GM12878 (cell line): ENCODE data around the gene KRTAP5-2. TPM values are rescaled to one million over a fixed set of nuclear protein-coding genes. Genes with fewer than 3 reads are reported as not detected.

Experiments used
- ATAC-seq: fragments of 200-7000 bp; cut with Tn5 transposase; 3 replicates; pipeline ENCODE4 v1.9.1; 2020; ENCODE audit warnings: mild to moderate bottlenecking, moderate library complexity
- BruUV-seq: library from RNA; stranded (reverse); fragments of 400-500 nt; replicated peaks from 2 replicates; lab custom pipeline; 2021; lab: Mats Ljungman, UMichigan
- CTCF ChIA-PET: fragments of 300-600 bp; sonication (Branson Sonifier 250); formaldehyde crosslinking; extraction: SDS; loops from one replicate; lab custom pipeline; 2021; ENCODE audit warnings: inconsistent platforms; lab: Yijun Ruan, JAX
- POLR2A ChIA-PET: fragments of 350-600 bp; formaldehyde crosslinking; extraction: SDS; loops from one replicate; lab custom pipeline; 2021; ENCODE audit warnings: inconsistent platforms; lab: Charles Lee
- RAD21 ChIA-PET: fragments of 300-600 bp; sonication (Branson Sonifier 250); formaldehyde crosslinking; loops from one replicate; lab custom pipeline; 2023; ENCODE audit warnings: antibody characterized with exemption; ENCODE audit not compliant: unreplicated experiment; lab: Charles Lee
- SMC1A ChIA-PET: fragments of 300-600 bp; sonication (Branson Sonifier 250); formaldehyde crosslinking; loops from one replicate; lab custom pipeline; 2023; ENCODE audit not compliant: unreplicated experiment, uncharacterized antibody; lab: Charles Lee
- DNase-seq: peaks from one replicate; pipeline ENCODE4 v3.0.0-alpha.2; 2011; ENCODE audit warnings: low read depth, low spot score
- FAIRE-seq: peaks from 3 replicates; lab custom pipeline; 2011; peaks lifted over from hg19 to GRCh38; lab: Jason Lieb, UNC
- H2AFZ ChIP-seq: 2 replicates; pipeline ENCODE4 v1.6.0; 2011; ENCODE audit warnings: low read depth, low read length, control low read depth; ENCODE audit not compliant: control insufficient read depth
- H3K27ac ChIP-seq: 2 replicates; pipeline ENCODE4 v1.5.1; 2011; ENCODE audit warnings: control low read depth; ENCODE audit not compliant: control insufficient read depth, insufficient read depth
- H3K27me3 ChIP-seq, 2 experiments: replicated peaks in 1 of 2; 2 replicates each; pipeline versions ENCODE4 v1.6.0 to v1.6.1; 2011; ENCODE audit warnings: low read length in 1 of 2; ENCODE audit not compliant: control insufficient read depth in 2 of 2, insufficient read depth in 2 of 2
- H3K36me3 ChIP-seq, 2 experiments: 2 replicates each; pipeline ENCODE4 v1.5.1; 2011; ENCODE audit warnings: low read length in 1 of 2; ENCODE audit not compliant: control insufficient read depth in 2 of 2, insufficient read depth in 2 of 2
- H3K4me1 ChIP-seq: 2 replicates; pipeline ENCODE4 v1.6.1; 2011; ENCODE audit warnings: mild to moderate bottlenecking, low read length, moderate library complexity, mixed read lengths; ENCODE audit not compliant: control insufficient read depth, insufficient read depth
- H3K4me2 ChIP-seq: 2 replicates; pipeline ENCODE4 v1.6.0; 2011; ENCODE audit warnings: control low read depth; ENCODE audit not compliant: control insufficient read depth, insufficient read depth
- H3K4me3 ChIP-seq: fragments of 200-600 bp; sonication (generic); 2 replicates; pipeline ENCODE4 v1.5.1; 2016
- H3K79me2 ChIP-seq: 2 replicates; pipeline ENCODE4 v1.6.0; 2011; ENCODE audit warnings: low read length; ENCODE audit not compliant: control insufficient read depth, insufficient read depth
- H3K9ac ChIP-seq: 2 replicates; pipeline ENCODE4 v1.8.0; 2011; ENCODE audit warnings: low read length, control low read depth, mixed read lengths; ENCODE audit not compliant: control insufficient read depth, insufficient read depth
- H3K9me3 ChIP-seq: replicated peaks from 3 replicates; pipeline ENCODE4 v1.5.1; 2011; ENCODE audit warnings: mild to moderate bottlenecking, low read length; ENCODE audit not compliant: control insufficient read depth, insufficient read depth
- H4K20me1 ChIP-seq: 2 replicates; pipeline ENCODE4 v1.6.0; 2011; ENCODE audit not compliant: control insufficient read depth, insufficient read depth
- E2F8 ChIP-seq: fragments of 450-650 bp; IDR thresholded peaks from 2 replicates; pipeline ENCODE4 v1.6.1; 2018; ENCODE audit warnings: mild to moderate bottlenecking, low read depth, moderate library complexity; ENCODE audit not compliant: partially characterized antibody
- GABPA ChIP-seq: IDR thresholded peaks from 2 replicates; pipeline ENCODE4 v1.6.1; 2014; ENCODE audit warnings: antibody characterized with exemption, low read depth, mild to moderate bottlenecking, inconsistent platforms
- MYB ChIP-seq: fragments of 150-350 bp; IDR thresholded peaks from 2 replicates; pipeline ENCODE4 v1.6.1; 2014; ENCODE audit warnings: mild to moderate bottlenecking, low read depth, low read length, borderline replicate concordance
- ZNF687 ChIP-seq: fragments of 450-650 bp; IDR thresholded peaks from 2 replicates; pipeline ENCODE4 v1.6.1; 2017; ENCODE audit warnings: mild to moderate bottlenecking, moderate library complexity
- WGBS: methylation state at CpG from one replicate; pipeline ENCODE4 v1.1.6; 2016; ENCODE audit warnings: low lambda C conversion rate; ENCODE audit not compliant: insufficient replicate concordance, insufficient coverage; ENCODE audit errors: missing lambda C conversion rate; 5-methylcytosine and 5-hydroxymethylcytosine counted together
- in situ Hi-C: fragments of 300-500 bp; cut with MboI; formaldehyde crosslinking; loops from 9 replicates; pipeline ENCODE4 v1.14.3; 2018; ENCODE audit warnings: mixed read lengths
- intact Hi-C: fragments of 100-400 bp; cut with micrococcal nuclease; formaldehyde crosslinking; loops from one replicate; pipeline ENCODE4 v1.14.2; 2022; ENCODE audit not compliant: unreplicated experiment
- polyA plus RNA-seq, 11 experiments: library from polyadenylated mRNA; depleted of rRNA in 4 of 11; unstranded in 6 of 11; stranded (reverse) in 5 of 11; fragments of >200 nt; fragmentation: Nextera tagmentation in 4 of 11; fragmentation: Illumina TruSeq in 1 of 11; extraction: Ambion mirVana in 4 of 11; extraction: Trizol in 1 of 11; gene quantifications; 1 replicate in 1 of 11; 2 replicates in 10 of 11; pipeline versions ENCODE4 v1.2.1 to v1.2.3, GENCODE V29; 2011 to 2016; ENCODE audit warnings: inconsistent platforms in 2 of 11, missing spikeins in 2 of 11, low read depth in 1 of 11
- total RNA-seq, 4 experiments: library from RNA; depleted of rRNA in 3 of 4; stranded (reverse); fragments of >200 nt in 3 of 4; fragmentation: Illumina TruSeq in 1 of 4; extraction: Trizol in 1 of 4; gene quantifications; 2 replicates each; pipeline versions ENCODE4 v1.2.1 to v1.2.3, GENCODE V29; 2013 to 2021

KRTAP5-2 gene
- total and polyA plus RNA-seq, 10 of the 15 experiments (the other 5 are each of a cell fraction or from before 2014, with no cell fraction given) = not detected

- Histone ChIP-seq H3K4me2 (no peak overlapping the region), H3K9ac (no peak overlapping the region), H3K4me1 (no peaks in the 10 kb centered on the region), H3K4me3 (no peak overlapping the region), H3K36me3 (no peaks in the 10 kb centered on the region), H3K27me3 (peaks cover 0 to 10% of the 10 kb centered on the region in 2 experiments; a peak in 3 of 4 replicates), H4K20me1 (no peaks in the 10 kb centered on the region), H2AFZ (no peak overlapping the region), H3K9me3 (peaks cover 4% of the 10 kb centered on the region; the same call in 1 of the 3 replicates), H3K79me2 (no peaks in the 10 kb centered on the region), H3K27ac (no peak overlapping the region)
- DNase-seq = no peak
- ATAC-seq = no peak
- no TSS peak for BruUV-seq
- intact Hi-C loops = loop anchor here (2.0 to 10.0 kb wide), 4 partner anchors 122 to 460 kb away; partner anchors contain the start of gene TOLLIP
- FAIRE-seq = no peak
- ChIA-PET CTCF (interaction anchor here (0.6 to 2.4 kb wide), 36 partner anchors 8 to 459 kb away, joined by 3 to 20 read pairs (median 4); partner anchors contain the start of gene KRTAP5-5), SMC1A (interaction anchor here (0.5 to 2.0 kb wide), 14 partner anchors 26 to 459 kb away, joined by 3 to 8 read pairs (median 3); no protein-coding TSS in a partner anchor), POLR2A (no interaction called here), RAD21 (interaction anchor here (0.6 to 2.5 kb wide), 17 partner anchors 9 to 461 kb away, joined by 3 to 23 read pairs (median 4); no protein-coding TSS in a partner anchor)
- WGBS = 25% methylated on average over 7 of the region's 7 CpGs
- in situ Hi-C loops = no loop called here
- no peak for TF ChIP-seq ZNF687
- TF ChIP-seq MYB = no peak
- no peak for TF ChIP-seq GABPA
- no peak for TF ChIP-seq E2F8
Observed at GRCh38 chr11:1574933-1575242, 23.2 kb downstream of the KRTAP5-2 start.
